Heart left ventricle (tissue), 13 donors: Measurements from ENCODE around the gene KIF1C.

ENCODE experiments used
- POLR2A ChIP-seq, 2 donors: fragments of 450-650 bp; IDR thresholded peaks; one replicate each; pipeline ENCODE4 v1.6.1; 2017; ENCODE audit warnings: antibody characterized with exemption in 2 of 2, mild to moderate bottlenecking in 2 of 2, moderate library complexity in 2 of 2
- TF ChIP-seq, protein P1 (sequence below), 12 donors: fragments of 200-600 bp; sonication (generic) in 4 of 12; IDR thresholded peaks; one replicate each; pipeline versions ENCODE4 v1.5.0 to v1.8.0; 2018 to 2022; ENCODE audit warnings: antibody characterized with exemption in 12 of 12, mild to moderate bottlenecking in 5 of 12
- donor health status: ischemic (EF 13 %, LVEDD 7.1; RV severe dilation, severe dysfunction).
- donor health status: DM: no; HTN: yes; CAD: no.
- donor health status: DM: no; HTN: no; CAD: no.
- donor health status: ischemic (EF 25% LVEDD 6.9; RV normal size, moderate dysfunction).
- donor health status: ischemic (EF 25% LVEDD 5.7; RV mildly dilated, moderate dysfunction).
- donor health status: ischemic (EF 35%, LVEDD 5.7; RV mildly dilated, moderate dysfunction).
- donor health status: nonischemic (EF 11% LVEDD 7.7; RV severe dilation, severe dysfunction).
- donor health status: DM: yes; HTN: yes; CAD: no.
- donor health status: PGD.
- donor health status: ischemic (EF 29% LVEDD 5.4; RV normal size, mild dysfunction).
- donor health status: nonischemic (EF 23%, LVEDD 6.1; RV moderate dilation, normal function).

GRCh38 chr17:5044630-5045029 is 46.9 kb downstream of the KIF1C start:
- TF ChIP-seq, protein P1, sequence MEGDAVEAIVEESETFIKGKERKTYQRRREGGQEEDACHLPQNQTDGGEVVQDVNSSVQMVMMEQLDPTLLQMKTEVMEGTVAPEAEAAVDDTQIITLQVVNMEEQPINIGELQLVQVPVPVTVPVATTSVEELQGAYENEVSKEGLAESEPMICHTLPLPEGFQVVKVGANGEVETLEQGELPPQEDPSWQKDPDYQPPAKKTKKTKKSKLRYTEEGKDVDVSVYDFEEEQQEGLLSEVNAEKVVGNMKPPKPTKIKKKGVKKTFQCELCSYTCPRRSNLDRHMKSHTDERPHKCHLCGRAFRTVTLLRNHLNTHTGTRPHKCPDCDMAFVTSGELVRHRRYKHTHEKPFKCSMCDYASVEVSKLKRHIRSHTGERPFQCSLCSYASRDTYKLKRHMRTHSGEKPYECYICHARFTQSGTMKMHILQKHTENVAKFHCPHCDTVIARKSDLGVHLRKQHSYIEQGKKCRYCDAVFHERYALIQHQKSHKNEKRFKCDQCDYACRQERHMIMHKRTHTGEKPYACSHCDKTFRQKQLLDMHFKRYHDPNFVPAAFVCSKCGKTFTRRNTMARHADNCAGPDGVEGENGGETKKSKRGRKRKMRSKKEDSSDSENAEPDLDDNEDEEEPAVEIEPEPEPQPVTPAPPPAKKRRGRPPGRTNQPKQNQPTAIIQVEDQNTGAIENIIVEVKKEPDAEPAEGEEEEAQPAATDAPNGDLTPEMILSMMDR (IDR thresholded peaks at IDR 0.05) = no peak
- no peak for TF ChIP-seq POLR2A (IDR thresholded peaks at IDR 0.05)
